Stomach (tissue), 9 donors: ENCODE measurements around the gene GJA9. TPM values are rescaled to one million over a fixed set of nuclear protein-coding genes. Genes with fewer than 3 reads are reported as not detected.

Experiments
- DNase-seq, 2 donors: peaks; one replicate each; pipeline versions ENCODE4 v3.0.0 to v3.0.0-alpha.2; 2013 to 2019
- H3K27ac ChIP-seq, 5 donors: fragments of 200-600 bp in 4 of 5; sonication (generic) in 4 of 5; one replicate each; pipeline ENCODE4 v1.5.1; 2013 to 2019; ENCODE audit warnings: mild to moderate bottlenecking in 1 of 5, moderate library complexity in 1 of 5
- H3K27me3 ChIP-seq, 3 donors: fragments of 200-600 bp; sonication (generic); one replicate each; pipeline ENCODE4 v1.5.1; 2017 to 2019; ENCODE audit warnings: mixed run types in 1 of 3
- H3K36me3 ChIP-seq, 4 donors: fragments of 200-600 bp; sonication (generic); 1 replicate in 3 of 4; 2 replicates in 1 of 4; pipeline ENCODE4 v1.5.1; 2016 to 2019
- H3K4me1 ChIP-seq, 4 donors: fragments of 200-600 bp; sonication (generic); one replicate each; pipeline ENCODE4 v1.5.1; 2016 to 2019
- H3K4me3 ChIP-seq, 4 donors: fragments of 200-600 bp; sonication (generic) in 3 of 4; one replicate each; pipeline ENCODE4 v1.5.1; 2016 to 2019; ENCODE audit warnings: mild to moderate bottlenecking in 1 of 4
- H3K9me3 ChIP-seq, 4 donors: fragments of 200-600 bp; sonication (generic); one replicate each; pipeline ENCODE4 v1.5.1; 2016 to 2019
- CTCF ChIP-seq, 7 experiments: fragments of 450-650 bp in 4 of 7; fragments of 200-600 bp in 3 of 7; sonication (generic) in 3 of 7; IDR thresholded peaks; one replicate each; pipeline ENCODE4 v1.5.1; 2016 to 2019; ENCODE audit warnings: antibody characterized with exemption in 7 of 7, control low read depth in 2 of 7, mild to moderate bottlenecking in 1 of 7
- EP300 ChIP-seq: sonication (generic); formaldehyde crosslinking; IDR thresholded peaks from one replicate; pipeline ENCODE4 v1.6.1; 2017; ENCODE audit warnings: antibody characterized with exemption
- POLR2A ChIP-seq, 4 donors: fragments of 450-650 bp; IDR thresholded peaks; one replicate each; pipeline ENCODE4 v1.6.1; 2016; ENCODE audit warnings: antibody characterized with exemption in 4 of 4, control low read depth in 2 of 4, mild to moderate bottlenecking in 1 of 4, moderate library complexity in 1 of 4
- POLR2AphosphoS5 ChIP-seq, 3 donors: sonication (generic); formaldehyde crosslinking; IDR thresholded peaks; one replicate each; pipeline ENCODE4 v1.6.1; 2016; ENCODE audit warnings: antibody characterized with exemption in 3 of 3
- WGBS, 5 donors: extraction: QIAGEN DNeasy Blood & Tissue Kit in 3 of 5; methylation state at CpG; one replicate each; pipeline versions ENCODE4 v1.1.5 to v1.1.7; 2013 to 2018; 5-methylcytosine and 5-hydroxymethylcytosine counted together
- intact Hi-C: fragments of 100-400 bp; cut with DNase I; formaldehyde crosslinking; loops from one replicate; pipeline ENCODE4 v1.15.1; 2023; ENCODE audit warnings: low total_unique reads
- polyA plus RNA-seq, 3 donors: library from polyadenylated mRNA; stranded (reverse); fragments of 200-250 nt; gene quantifications; one replicate each; pipeline ENCODE4 v1.2.3, GENCODE V29; 2013
- total RNA-seq, 5 donors: library from RNA; depleted of rRNA; stranded (reverse); fragments of >200 nt; gene quantifications; one replicate each; pipeline versions ENCODE4 v1.1.0 to v1.2.3, GENCODE V29; 2014 to 2016
- donor health status: healthy with polysubstance abuse.
- donor health status: Bipolar disorder and iron deficiency.
- donor health status: healthy.

Gene GJA9
- total and polyA plus RNA-seq, 8 donors: 0.25 to 0.73 TPM; not detected in 6

- no peaks in the 10 kb centered on the region for H3K9me3 ChIP-seq
- DNase-seq: no peak
- TF ChIP-seq EP300 (no peak), POLR2A (IDR thresholded peaks at IDR 0.05) (no peak)
- no peak overlapping the region for H3K27ac ChIP-seq
- H3K4me1 ChIP-seq: peaks cover 14 to 25% (median 22%) of the 10 kb centered on the region in 4 donors
- 82 to 95% (median 93%) methylated on average over 2 of the region's 2 CpGs for WGBS, 5 donors
- H3K4me3 ChIP-seq: no peak overlapping the region
- intact Hi-C loops: no loop called here
- H3K27me3 ChIP-seq: no peaks in the 10 kb centered on the region
- no peaks in the 10 kb centered on the region for H3K36me3 ChIP-seq
These were observed 5.6 kb downstream of the GJA9 start for GRCh38 chr1:38875811-38876210.

- Histone ChIP-seq H3K9me3 (no peaks in the 10 kb centered on the region), H3K4me1 (peaks cover 14 to 25% (median 22%) of the 10 kb centered on the region in 4 donors), H3K36me3 (no peaks in the 10 kb centered on the region), H3K4me3 (peak within 1 kb of the TSS; percentile 81 to 93 (median 88)), H3K27ac (peak within 1 kb of the TSS; percentile 73 to 81 (median 76)), H3K27me3 (no peaks in the 10 kb centered on the region)
- TF ChIP-seq EP300: no peak
- TF ChIP-seq POLR2A (IDR thresholded peaks at IDR 0.05): no peak
- peak in 3 of 7 experiments; percentile 17 to 27 (median 21) for TF ChIP-seq CTCF (IDR thresholded peaks at IDR 0.05)
- TF ChIP-seq POLR2AphosphoS5 (IDR thresholded peaks at IDR 0.05): peak; percentile 39 to 91 (median 65)
- intact Hi-C loops: no loop called here
- 0 to 2% (median 0%) methylated on average over 23 to 69 of the region's 69 CpGs for WGBS, 5 donors
- peak; percentile 96 to 99 for DNase-seq
These were observed 8.1 kb downstream of the GJA9 start, which contains the start of gene MYCBP for GRCh38 chr1:38873027-38873969. Gene MYCBP (minus strand): TSS chr1:38873348. CDS start chr1:38873305, 43 bp downstream.

DNA sequence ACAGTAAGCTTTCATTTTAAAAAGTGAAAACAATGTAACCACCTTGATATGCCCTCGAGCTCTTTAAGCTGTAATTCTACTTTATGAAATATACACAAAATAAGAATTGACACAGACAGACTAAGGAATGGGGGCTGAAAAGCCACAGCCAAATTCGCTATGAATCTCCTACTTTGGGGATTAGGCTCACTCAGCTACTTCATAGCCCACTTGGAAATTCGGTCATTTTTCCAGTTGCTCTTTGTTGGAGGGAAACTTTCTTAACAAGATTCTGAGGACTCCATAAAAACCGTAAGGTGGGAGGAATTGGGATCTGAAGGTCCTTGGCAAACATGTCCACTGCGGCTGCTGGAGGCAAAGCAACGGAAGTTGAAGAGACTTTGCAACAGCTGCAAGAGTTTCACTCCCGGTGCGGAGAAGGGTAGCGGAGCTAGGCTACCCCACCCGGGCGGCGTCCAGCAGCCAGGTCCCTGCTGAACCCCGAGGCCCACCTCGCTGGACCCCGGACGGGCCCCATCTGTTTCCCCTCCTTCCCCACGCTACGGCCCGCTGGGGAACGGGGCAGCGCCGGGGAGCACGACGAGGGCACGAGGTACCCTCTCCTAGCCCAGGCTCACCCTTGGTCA is 8.9 kb downstream of the GJA9 start:
- DNase-seq: peak; percentile 27 to 43
- 2% methylated on average over 15 to 25 of the region's 25 CpGs for WGBS, 5 donors
- peaks cover 14 to 25% (median 22%) of the 10 kb centered on the region in 4 donors for H3K4me1 ChIP-seq
- H3K4me3 ChIP-seq: peak overlapping the region; percentile 81 to 93 (median 88)
- TF ChIP-seq POLR2A (IDR thresholded peaks at IDR 0.05) (no peak), CTCF (IDR thresholded peaks at IDR 0.05) (no peak), POLR2AphosphoS5 (IDR thresholded peaks at IDR 0.05) (no peak), EP300 (no peak)
- intact Hi-C loops: no loop called here
- H3K27me3 ChIP-seq: no peaks in the 10 kb centered on the region
- H3K9me3 ChIP-seq: no peaks in the 10 kb centered on the region
- no peaks in the 10 kb centered on the region for H3K36me3 ChIP-seq
- peak overlapping the region; percentile 73 to 81 (median 76) for H3K27ac ChIP-seq

DNA sequence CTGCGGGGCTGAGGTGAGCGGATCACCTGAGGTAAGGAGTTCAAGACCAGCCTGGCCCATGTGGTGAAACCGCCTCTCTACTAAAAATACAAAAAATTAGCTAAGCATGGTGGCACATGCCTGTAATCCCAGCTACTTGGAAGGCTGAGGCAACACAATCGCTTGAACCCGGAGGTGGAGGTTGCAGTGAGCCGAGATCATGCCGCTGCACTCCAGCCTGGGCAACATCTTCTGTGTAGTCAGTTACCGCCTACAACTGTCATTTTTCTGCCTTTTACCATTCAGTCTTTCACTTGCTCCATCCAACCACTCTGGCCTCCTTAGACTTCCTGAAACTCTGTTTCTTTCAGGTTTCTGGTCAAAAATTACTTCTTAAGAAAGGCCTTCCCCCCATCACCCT is 10.4 kb downstream of the GJA9 start:
- DNase-seq: no peak
- Histone ChIP-seq H3K27ac (no peak overlapping the region), H3K27me3 (no peaks in the 10 kb centered on the region), H3K9me3 (no peaks in the 10 kb centered on the region), H3K4me3 (no peak overlapping the region), H3K4me1 (peaks cover 14 to 25% (median 22%) of the 10 kb centered on the region in 4 donors), H3K36me3 (peaks cover 0 to 11% (median 9%) of the 10 kb centered on the region in 4 donors)
- 91 to 94% (median 92%) methylated on average over 8 of the region's 8 CpGs for WGBS, 5 donors
- intact Hi-C loops: no loop called here
- TF ChIP-seq CTCF (IDR thresholded peaks at IDR 0.05) (no peak), POLR2A (IDR thresholded peaks at IDR 0.05) (no peak), EP300 (no peak), POLR2AphosphoS5 (IDR thresholded peaks at IDR 0.05) (no peak)
